Body of pancreas (tissue), 4 donors: ENCODE results near the gene CMIP. TPM values are rescaled to one million over a fixed set of nuclear protein-coding genes. Genes with fewer than 3 reads are reported as not detected.

Experiments used
- ATAC-seq: fragments of 150-250 bp; one replicate; pipeline ENCODE4 v1.9.1; 2016
- DNase-seq, 4 donors: peaks; one replicate each; pipeline ENCODE4 v3.0.0-alpha.2; 2019
- H3K27ac ChIP-seq, 4 donors: fragments of 200-600 bp; sonication (generic); 1 replicate in 3 of 4; 2 replicates in 1 of 4; pipeline versions ENCODE4 v1.5.1 to v1.6.1; 2016 to 2019; ENCODE audit warnings: mild to moderate bottlenecking in 1 of 4, mixed read lengths in 1 of 4, moderate library complexity in 1 of 4
- H3K27me3 ChIP-seq, 2 donors: fragments of 200-600 bp; sonication (generic); one replicate each; pipeline ENCODE4 v1.6.0; 2016; ENCODE audit warnings: mild to moderate bottlenecking in 1 of 2
- H3K36me3 ChIP-seq, 2 donors: fragments of 200-600 bp; sonication (generic); replicated peaks in 1 of 2; 2 replicates each; pipeline ENCODE4 v1.5.1; 2016; ENCODE audit warnings: low read depth in 2 of 2; ENCODE audit not compliant: insufficient read depth in 1 of 2
- H3K4me1 ChIP-seq: fragments of 200-600 bp; sonication (generic); one replicate; pipeline ENCODE4 v1.6.0; 2016
- H3K4me3 ChIP-seq, 2 donors: fragments of 200-600 bp; sonication (generic); 1 replicate in 1 of 2; 2 replicates in 1 of 2; pipeline ENCODE4 v1.5.1; 2016 to 2019
- H3K9me3 ChIP-seq, 3 donors: fragments of 200-600 bp; sonication (generic); 1 replicate in 2 of 3; 2 replicates in 1 of 3; pipeline ENCODE4 v1.5.1; 2016
- POLR2A ChIP-seq, 3 donors: fragments of 450-650 bp; IDR thresholded peaks; one replicate each; pipeline ENCODE4 v1.6.1; 2016; ENCODE audit warnings: antibody characterized with exemption in 3 of 3, mild to moderate bottlenecking in 2 of 3
- WGBS, 2 donors: methylation state at CpG; one replicate each; pipeline ENCODE4 v1.1.5; 2017; 5-methylcytosine and 5-hydroxymethylcytosine counted together
- intact Hi-C: fragments of 100-400 bp; cut with DNase I; formaldehyde crosslinking; loops from one replicate; pipeline ENCODE4 v1.15.1; 2023
- total RNA-seq, 2 donors: library from RNA; depleted of rRNA; stranded (reverse); fragments of >200 nt; gene quantifications; one replicate each; pipeline ENCODE4 v1.1.0, GENCODE V29; 2016
- TF ChIP-seq, protein P1 (sequence below), 7 experiments: fragments of 450-650 bp in 4 of 7; fragments of 200-600 bp in 3 of 7; sonication (generic) in 3 of 7; IDR thresholded peaks; one replicate each; pipeline ENCODE4 v1.5.1; 2016 to 2019; ENCODE audit warnings: antibody characterized with exemption in 7 of 7

Gene CMIP
- total RNA-seq, 2 donors from 2014 or later = 18.7 to 18.8 TPM

GRCh38 chr16:81555660-81556059, 111.1 kb downstream of the CMIP start:
- 79 to 85% methylated on average over 3 of the region's 3 CpGs for WGBS, 2 donors
- DNase-seq (no peak), ATAC-seq (no peak)
- no peak for TF ChIP-seq POLR2A (IDR thresholded peaks at IDR 0.05)
- TF ChIP-seq, protein P1, sequence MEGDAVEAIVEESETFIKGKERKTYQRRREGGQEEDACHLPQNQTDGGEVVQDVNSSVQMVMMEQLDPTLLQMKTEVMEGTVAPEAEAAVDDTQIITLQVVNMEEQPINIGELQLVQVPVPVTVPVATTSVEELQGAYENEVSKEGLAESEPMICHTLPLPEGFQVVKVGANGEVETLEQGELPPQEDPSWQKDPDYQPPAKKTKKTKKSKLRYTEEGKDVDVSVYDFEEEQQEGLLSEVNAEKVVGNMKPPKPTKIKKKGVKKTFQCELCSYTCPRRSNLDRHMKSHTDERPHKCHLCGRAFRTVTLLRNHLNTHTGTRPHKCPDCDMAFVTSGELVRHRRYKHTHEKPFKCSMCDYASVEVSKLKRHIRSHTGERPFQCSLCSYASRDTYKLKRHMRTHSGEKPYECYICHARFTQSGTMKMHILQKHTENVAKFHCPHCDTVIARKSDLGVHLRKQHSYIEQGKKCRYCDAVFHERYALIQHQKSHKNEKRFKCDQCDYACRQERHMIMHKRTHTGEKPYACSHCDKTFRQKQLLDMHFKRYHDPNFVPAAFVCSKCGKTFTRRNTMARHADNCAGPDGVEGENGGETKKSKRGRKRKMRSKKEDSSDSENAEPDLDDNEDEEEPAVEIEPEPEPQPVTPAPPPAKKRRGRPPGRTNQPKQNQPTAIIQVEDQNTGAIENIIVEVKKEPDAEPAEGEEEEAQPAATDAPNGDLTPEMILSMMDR (IDR thresholded peaks at IDR 0.05) = no peak
- H3K27me3 ChIP-seq = no peaks in the 10 kb centered on the region
- H3K36me3 ChIP-seq = no peaks in the 10 kb centered on the region
- H3K9me3 ChIP-seq = no peaks in the 10 kb centered on the region
- no peak overlapping the region for H3K4me3 ChIP-seq
- H3K27ac ChIP-seq = no peak overlapping the region
- H3K4me1 ChIP-seq = peaks cover 45% of the 10 kb centered on the region
- intact Hi-C loops = no loop called here

- intact Hi-C loops = no loop called here
- 89 to 90% methylated on average over 13 of the region's 13 CpGs for WGBS, 2 donors
- Histone ChIP-seq H3K9me3 (no peaks in the 10 kb centered on the region), H3K4me3 (no peak overlapping the region), H3K36me3 (no peaks in the 10 kb centered on the region), H3K27ac (no peak overlapping the region), H3K4me1 (peaks cover 43% of the 10 kb centered on the region), H3K27me3 (no peaks in the 10 kb centered on the region)
- ATAC-seq (no peak), DNase-seq (no peak)
- TF ChIP-seq, protein P1 (IDR thresholded peaks at IDR 0.05) = no peak
Measured at GRCh38 chr16:81556715-81557284, 112.2 kb downstream of the CMIP start.

DNA sequence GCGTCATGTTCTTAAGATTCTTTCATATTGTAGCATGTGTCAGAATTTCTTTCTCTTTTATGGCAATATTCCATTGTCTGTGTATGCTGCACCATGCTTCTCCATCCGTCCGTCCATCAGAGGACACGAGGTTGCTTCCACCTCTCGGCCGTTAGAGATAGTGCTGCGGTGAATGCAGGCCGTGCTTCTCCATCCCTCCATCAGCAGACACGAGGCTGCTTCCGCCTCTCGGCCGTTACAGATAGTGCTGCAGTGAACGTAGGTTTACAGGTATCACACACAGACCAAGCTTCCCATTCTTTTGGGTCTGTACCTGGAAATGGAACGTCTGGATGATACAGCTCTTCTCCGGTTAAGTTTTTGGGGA, 113.5 kb downstream of the CMIP start:
- H3K4me3 ChIP-seq = no peak overlapping the region
- 64 to 65% methylated on average over 13 to 15 of the region's 15 CpGs for WGBS, 2 donors
- H3K27ac ChIP-seq = peak overlapping the region; percentile 68 to 88 (median 82)
- no peaks in the 10 kb centered on the region for H3K9me3 ChIP-seq
- intact Hi-C loops = no loop called here
- no peak for DNase-seq
- TF ChIP-seq POLR2A (IDR thresholded peaks at IDR 0.05) = no peak
- TF ChIP-seq, protein P1 (IDR thresholded peaks at IDR 0.05) = no peak
- H3K27me3 ChIP-seq = no peaks in the 10 kb centered on the region
- no peaks in the 10 kb centered on the region for H3K36me3 ChIP-seq
- peaks cover 39% of the 10 kb centered on the region for H3K4me1 ChIP-seq
- no peak for ATAC-seq

DNA sequence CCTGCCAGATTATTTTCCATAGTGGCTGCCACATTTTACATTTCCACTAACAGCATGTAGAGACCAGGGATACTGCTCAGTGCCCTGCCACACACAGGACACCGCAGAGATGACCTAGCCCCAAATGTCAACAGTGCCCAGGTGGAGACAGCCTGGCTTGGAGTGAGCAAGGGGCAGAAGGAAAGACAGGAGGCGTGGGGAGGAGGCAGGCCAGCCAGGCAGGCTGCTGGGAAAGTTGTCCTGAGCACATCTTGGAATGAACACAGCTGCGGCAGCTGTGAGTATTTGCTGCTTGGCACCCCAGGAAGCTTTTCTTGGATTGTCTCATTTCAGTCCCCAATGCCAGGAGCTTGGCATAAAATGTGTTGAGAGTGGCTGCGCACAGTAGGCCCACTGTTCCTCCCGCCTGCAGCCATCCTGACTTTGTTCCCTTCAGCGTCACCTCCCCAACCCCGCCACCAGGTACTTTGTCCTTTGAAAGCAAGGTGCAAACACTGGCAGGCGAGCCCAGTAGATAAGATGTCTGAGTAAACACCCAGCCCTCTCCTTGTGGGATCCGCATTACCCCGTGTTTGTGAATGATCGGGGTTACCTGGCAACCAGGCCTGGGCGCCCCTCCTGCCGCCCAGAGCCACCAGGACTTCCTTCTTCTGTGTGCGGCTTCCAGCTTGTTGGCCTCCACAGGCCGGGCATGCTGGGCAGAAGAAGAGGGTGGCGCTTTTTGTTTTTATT, 114.0 kb downstream of the CMIP start:
- H3K4me1 ChIP-seq = peaks cover 39% of the 10 kb centered on the region
- TF ChIP-seq, protein P1 (IDR thresholded peaks at IDR 0.05) = peak in 4 of 7 experiments; percentile 44 to 55 (median 46)
- TF ChIP-seq POLR2A (IDR thresholded peaks at IDR 0.05) = peak in 2 of 3 donors; percentile 40 to 55
- H3K9me3 ChIP-seq = no peaks in the 10 kb centered on the region
- WGBS, 2 donors = 12 to 22% methylated on average over 6 to 16 of the region's 16 CpGs
- peak; percentile 91 to 96 (median 94) for DNase-seq
- H3K36me3 ChIP-seq = no peaks in the 10 kb centered on the region
- intact Hi-C loops = no loop called here
- peak overlapping the region; percentile 68 to 88 (median 82) for H3K27ac ChIP-seq
- no peak overlapping the region for H3K4me3 ChIP-seq
- peak; percentile 98 for ATAC-seq
- no peaks in the 10 kb centered on the region for H3K27me3 ChIP-seq
